GM21447 (cell line): ENCODE measurements around the gene RGS6.

Experiments
- ATAC-seq: cut with Tn5 transposase; IDR thresholded peaks from one replicate; pipeline ENCODE4 v1.9.1; 2021; ENCODE audit not compliant: unreplicated experiment

The RGS6 gene

DNA sequence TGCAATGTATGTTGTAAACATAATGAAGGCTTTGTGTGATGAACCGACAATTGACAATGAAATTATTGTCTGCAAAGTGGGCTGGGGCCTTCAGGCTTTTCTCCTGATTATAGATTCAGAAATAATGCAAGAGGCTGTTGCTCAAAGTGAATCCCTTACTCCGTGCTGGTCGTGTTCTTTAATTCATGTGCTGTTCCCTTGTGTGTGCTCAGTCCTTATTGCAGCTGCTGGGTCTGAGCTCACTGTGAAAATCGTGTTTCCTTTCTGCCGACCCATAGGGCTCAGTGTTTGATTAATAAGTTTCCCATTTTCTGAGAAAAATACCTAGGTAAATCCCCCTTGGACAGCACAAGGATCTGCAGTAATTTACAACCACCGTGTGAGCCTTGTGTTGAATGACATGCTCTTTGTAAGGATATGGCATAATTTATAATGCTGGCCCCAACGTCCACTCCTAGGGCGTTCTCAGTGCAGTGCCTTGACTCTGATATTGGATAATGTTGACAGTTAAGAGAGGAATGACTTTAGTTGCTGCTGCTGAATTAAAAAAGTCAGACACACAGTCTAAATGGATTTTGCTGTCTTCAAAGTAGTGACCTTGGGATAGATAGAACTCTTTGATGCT lies 81.6 kb downstream of the RGS6 start:
- no peak for ATAC-seq

DNA sequence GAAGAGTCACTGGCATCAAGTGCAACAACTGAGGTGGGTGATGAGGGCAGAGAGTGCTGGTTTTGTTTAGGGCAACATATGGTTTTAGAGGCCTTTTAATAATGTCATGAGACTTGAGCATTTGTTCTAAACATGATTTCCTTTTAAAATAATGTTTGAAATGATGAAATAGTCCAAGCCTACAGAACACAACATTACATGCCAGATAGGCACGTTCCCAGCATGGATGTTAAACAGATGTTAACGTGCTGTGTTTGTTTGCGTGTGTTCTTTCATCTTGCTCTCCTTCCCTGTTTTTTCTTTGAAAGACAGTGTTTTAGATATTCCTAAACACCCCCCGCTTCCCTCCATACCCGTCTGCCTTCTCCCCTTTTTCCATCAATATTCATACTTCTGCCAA lies 82.3 kb downstream of the RGS6 start:
- no peak for ATAC-seq

DNA sequence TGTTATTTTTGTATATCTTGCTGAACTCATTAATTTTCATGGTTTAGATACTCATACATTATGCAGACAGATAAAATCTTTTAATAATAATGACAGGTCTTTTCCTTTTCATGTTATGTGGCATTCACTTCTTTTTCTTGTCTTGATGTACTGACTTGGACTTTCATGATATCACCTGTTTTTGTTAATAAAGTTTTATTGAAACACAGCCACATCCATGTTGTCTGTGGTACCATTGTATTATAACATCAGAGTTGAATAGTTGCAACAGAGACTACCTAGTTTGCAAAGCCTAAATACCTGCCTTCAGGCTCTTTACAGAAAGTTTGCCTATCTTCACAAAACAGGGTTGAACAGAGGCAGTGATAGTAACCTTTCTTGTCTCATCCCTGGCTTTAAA lies 85.1 kb downstream of the RGS6 start:
- ATAC-seq: no peak

DNA sequence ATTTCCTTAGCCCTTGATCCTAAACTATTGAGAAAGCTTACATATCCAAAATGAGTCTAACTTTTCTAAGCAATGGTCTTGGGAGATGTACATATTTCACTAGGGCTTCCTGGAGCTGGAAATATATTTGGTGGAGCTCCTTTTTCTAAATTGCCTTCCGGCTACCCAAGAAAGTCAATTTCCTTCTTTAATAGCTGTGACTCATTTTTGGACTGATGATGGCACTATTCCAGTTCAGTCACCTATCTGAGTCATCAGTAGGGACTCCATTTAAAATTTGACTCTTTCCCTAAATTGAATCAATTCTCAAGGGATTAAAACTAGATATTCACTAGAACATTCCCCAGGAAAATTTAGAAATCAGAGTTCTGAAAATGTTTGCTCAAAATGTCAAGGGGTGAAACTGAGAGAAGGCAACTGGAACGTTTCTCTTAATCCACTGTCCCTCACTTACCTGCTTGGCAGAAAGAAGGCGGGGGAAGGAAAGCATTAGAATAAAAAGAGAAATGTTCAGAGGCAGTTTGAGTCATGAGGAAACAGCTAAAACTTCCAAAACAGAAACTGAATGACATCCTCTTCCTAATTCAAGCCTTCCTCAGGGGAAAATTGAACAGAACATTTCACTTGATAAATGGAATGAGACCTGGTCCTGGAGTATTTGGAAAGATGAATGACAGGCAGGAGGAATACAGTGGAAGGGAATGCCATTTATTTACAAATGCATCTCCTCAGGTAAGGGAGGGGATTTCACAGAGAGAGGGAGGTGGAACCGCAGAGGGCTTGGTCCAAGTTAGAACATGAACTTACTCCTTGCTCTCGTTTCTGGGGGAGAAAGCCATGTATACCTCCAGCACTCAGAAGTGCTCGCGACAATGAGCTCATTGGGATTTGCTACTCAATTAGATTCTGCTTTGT lies 91.2 kb downstream of the RGS6 start:
- ATAC-seq: no peak

DNA sequence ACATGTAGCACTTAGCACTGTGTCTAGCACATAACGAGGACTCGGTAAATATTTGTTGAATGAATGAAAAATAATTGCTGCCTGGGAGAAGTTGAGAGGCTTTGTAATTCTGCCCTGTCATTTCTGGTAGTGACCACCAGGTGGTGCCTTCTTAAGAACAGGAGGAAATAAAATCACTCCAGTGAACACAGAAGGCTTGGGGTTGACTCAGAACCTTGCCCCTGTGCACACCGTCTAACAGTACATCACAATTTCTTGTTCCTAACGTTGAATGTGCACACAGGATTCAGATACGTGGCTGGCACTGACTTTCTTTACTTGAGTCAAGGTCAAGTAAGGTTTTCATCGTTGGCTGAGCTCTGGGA lies 91.8 kb downstream of the RGS6 start:
- ATAC-seq: no peak

DNA sequence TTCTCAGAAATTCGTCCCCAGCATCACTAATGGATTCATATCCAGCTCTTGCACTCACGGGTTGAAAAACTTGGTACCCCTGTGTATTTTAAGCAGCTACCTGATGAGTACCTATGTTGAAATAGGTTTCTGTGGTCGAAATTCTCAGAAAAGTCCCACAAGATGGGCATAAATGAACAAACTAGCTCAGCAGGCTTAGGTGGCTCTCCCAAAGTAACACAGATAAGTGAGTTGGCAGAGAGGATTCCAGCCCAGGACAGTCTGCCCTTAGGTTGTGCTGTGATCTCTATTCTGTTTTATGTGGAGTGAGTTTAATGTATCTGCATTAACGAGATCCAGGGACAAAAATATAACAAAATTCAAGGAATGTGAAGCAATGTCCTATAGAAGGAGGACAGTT lies 92.3 kb downstream of the RGS6 start:
- ATAC-seq: no peak

DNA sequence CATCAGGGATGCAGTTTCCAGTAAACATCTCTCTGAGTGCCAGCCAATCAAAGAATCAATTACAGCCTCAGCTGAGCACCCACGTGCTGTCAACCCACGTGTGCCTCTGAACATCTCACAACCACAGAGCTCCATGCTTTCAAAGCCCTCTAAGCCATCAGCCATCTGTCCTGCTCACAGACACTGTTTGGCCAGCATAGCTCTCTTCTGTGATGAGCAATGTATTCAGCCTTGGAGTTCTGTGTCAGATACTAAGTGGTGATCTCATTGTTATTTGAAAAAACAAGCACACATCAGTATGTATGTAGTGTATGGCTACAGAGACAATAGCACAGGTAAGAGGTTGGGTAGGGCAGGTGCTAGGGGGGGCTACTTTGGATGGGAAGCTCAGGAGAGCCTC lies 94.3 kb downstream of the RGS6 start:
- ATAC-seq: no peak

DNA sequence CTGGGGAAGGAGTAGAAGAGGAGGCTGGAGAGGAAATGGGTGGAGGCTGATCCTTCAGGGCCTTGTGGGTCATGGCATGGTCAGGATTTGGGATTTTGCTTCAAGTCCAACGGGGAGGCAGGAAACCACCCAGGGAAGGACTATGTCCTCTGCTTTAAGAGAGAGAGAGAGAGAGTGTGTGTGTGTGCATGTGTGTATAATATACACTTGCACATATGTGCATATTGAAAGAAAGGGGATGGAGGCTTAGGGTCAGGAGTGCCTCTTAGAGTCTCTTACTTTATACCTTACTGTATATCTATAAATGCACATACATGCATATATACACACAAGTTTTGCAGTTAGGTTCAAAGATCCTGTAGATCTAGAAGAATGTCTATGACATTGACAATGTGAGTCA lies 94.8 kb downstream of the RGS6 start:
- ATAC-seq: no peak

DNA sequence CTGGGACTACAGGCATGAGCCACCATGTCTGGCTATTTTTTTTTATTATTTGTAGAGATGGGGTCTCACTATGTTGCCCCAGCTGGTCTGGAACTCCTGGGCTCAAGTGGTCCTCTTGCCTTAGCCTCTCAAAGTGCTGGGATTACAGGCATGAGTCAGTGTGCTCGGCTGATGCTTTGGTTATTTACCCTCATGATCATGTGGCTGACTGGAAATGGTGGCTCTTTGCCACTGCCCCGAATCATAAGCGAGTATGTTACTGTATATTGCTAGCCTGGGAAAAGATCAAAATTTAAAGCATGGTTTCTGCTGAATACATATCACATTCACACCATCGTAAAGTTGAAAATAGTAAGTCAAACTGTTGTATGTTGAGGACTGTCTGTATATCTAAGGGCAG lies 101.1 kb downstream of the RGS6 start:
- ATAC-seq: no peak

DNA sequence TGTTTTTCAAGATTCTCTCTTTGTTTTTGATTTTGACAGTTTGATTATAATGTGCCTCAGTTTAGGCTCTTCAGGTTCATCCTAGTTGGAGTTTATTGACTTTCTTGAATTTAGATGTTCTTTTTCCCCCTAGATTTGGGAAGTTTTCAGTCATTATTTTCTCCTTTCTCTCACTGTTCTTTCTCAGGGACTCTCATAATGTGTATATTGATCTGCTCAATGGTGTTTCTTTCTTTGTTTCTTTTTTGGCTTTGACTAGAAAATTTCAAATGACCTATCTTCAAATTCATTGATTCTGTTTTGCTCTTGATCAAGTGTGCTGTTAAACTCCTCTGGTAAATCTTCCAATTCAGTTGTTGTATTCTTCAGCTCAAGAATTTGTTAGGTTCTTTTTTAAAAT lies 108.3 kb downstream of the RGS6 start:
- no peak for ATAC-seq

DNA sequence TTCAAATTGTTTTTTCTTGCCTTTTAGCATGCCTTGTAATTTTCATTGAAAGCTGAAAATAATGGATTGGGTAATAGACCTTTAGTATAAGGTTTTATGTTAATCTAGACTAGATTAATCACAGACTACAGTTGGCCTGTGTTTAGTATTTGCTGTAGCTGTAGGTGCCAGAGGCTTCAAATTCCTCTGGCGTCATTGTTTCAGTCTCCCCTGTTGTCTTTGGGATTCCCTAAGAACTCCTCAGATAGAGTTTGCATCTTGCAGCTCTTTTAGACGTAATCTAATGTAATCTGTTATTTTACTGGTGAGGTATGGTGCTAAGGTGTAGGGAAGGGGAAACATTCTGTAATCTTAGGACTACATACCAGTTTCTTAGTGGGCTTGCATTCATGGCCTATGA lies 113.0 kb downstream of the RGS6 start:
- no peak for ATAC-seq

DNA sequence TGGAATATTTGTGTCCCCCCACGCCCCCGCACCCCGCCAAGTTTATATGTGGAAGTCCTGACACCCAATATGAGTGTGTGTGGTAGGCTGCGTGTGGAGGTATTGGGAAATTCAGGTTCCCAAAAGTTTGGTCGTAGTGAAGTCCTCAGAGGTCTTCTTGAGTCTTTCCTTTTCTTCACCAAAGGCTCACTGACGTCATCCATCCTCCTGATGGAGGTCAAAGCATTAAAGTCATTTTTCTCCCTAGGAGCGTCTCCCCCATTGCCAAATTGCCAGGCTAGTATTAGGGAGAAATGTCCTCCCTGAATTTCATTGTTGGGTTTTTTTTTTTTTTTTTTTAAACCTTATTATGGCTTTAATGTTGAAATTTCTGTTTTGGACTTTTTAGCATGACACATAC lies 113.7 kb downstream of the RGS6 start:
- ATAC-seq: no peak

DNA sequence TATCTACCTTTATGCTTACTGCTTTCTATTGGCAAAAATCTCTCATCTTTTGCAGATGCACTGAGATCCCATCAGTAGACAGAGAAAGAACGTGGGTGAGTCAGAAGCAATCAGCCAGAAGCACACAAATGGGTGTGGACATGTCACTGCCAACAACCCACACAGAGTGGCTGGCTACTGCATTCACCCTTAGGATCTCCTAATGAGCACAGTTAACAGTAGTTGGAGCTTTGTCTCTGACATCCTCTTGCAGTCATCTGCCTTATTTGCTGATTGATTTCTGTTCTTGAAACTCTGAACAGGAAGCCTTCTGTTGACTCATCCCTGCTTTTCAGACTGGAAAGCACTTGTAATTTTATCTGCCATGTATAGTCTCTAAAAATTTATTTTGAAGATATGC lies 117.2 kb downstream of the RGS6 start:
- ATAC-seq: no peak

DNA sequence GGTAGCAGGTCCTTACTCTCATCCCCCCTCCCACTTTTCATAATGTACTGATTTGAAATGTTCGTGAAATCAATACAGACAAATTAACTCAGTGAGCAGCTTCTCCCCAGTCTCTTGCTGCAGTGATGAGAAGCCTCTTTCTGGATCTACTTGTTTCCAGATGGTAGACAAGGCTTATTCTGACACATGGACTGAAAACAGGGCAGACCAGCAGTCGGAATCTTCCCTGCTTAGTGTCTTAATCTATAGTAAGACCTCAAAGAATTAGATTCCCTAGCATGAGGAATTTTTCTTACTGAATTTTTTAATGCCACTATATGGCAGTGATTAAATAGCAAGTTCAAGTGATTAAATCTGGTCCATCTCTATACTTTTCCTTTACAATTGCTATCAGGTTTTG lies 120.1 kb downstream of the RGS6 start:
- no peak for ATAC-seq

DNA sequence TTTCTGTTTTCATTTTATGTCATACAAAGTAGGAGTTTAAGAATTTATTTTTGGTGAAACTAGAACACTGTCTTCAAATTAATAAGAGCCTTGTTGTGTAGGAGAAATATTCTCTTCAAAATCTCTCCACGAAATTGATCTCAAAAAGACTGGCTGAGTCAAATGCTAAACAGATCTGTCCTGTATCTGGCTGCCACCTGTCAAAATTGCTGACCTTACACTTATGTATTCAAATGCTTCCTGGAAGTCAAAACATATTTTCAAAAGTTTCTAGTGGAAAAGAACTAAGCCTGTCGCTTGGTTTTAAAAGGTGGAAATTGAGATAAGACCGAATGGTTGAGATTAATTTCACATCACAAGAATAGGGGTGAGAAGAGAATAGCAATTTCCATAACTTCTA lies 121.4 kb downstream of the RGS6 start:
- no peak for ATAC-seq

DNA sequence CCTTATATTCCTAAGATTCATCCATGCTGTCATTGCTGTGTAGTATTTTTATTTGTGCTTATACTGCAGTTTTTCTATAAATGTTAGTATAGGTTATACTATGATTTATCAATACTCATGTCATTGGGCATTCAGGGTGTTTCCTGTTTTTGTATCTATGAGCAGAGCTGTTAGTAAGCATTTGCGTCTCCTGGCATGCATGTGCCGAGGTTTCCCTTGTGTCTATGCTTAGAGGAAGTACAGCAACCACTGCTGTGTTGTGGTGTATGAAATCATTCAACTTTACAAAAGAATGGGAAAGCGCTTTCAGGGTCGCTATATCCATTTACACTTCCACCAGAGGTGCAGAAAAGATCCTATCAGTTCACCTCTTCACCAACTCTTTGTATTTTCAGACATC lies 122.7 kb downstream of the RGS6 start:
- no peak for ATAC-seq

DNA sequence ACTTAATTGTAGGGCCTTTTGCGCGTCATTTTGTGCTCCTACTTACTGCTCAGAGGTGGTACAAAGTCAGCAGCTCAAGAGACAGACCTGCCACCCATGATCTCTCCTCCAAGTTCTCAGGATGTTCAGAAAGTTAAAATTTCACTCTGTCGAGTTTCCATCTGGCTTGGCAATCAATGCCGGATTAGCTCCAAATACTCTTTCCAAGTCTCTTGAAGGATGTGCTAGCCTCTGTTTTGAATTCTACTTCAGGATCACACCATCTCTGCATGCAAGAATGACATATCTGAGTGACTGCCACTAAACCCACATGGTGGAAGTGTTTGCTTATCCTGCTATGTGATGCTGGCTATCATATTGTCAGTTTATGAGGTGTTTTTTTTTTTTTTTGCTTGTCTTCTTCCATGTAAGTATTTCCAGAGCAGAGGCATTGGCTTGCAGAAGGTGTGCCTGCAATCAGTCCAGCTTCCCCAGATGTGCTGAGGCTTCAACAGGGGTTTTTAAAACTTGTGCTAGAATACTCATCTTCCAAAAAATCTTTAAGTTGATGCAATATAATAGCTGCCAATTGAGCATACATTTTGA lies 125.6 kb downstream of the RGS6 start:
- no peak for ATAC-seq

DNA sequence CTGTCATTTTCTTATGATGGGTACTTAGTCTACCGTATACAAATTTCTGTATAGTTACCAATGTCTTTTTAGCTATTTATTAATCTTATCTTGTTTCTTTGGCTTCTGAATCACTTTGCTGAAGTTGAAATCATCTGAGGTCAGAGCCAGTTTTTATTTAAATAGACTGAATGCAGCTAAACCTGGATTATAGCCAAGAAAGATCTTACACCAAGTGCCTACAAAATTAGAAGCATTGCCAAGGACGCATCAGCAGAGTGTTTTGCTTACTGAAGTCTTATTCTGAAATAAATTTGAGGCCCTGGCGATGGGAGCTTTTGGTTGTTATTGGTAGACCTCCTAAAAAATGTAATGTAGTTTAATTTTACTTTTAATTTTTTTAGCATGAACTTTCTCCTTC lies 128.2 kb downstream of the RGS6 start:
- ATAC-seq: no peak

DNA sequence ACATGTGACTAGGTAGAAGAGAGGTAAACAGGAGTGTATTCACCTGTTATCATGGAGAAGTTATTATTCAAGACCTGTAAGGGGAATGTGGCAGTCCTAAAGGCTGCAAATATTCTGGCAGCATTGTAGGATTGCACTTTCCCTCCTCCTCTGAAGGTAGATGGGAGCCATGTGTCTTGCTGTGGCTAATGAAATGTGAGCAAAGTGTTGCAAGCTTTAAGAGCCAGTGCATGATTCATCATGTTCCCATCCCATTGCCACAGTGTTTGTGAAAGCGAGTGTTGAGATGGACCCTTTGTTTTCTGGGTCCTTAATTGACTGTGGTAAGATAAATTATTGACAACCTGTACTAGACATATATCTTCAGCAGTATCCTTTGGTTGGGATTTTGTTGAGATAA lies 128.7 kb downstream of the RGS6 start:
- no peak for ATAC-seq

DNA sequence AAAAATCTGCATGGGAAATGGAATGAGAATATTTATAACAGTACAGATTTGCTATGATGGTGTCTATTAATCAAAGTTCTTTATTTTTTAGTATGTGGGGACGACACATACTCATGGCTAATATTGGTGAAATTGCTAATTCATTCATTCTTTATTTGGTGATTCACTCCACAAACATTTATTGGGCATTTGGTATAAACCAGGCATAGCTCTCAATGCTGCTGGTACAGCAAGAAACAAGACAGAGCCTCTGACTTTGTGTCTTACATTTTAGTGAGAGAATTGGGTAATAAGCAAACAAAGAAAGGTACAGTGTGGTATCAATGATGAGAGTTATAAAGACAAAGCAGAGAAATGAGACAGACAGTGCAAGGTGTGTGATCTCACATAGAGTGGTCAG lies 129.5 kb downstream of the RGS6 start:
- ATAC-seq: no peak

DNA sequence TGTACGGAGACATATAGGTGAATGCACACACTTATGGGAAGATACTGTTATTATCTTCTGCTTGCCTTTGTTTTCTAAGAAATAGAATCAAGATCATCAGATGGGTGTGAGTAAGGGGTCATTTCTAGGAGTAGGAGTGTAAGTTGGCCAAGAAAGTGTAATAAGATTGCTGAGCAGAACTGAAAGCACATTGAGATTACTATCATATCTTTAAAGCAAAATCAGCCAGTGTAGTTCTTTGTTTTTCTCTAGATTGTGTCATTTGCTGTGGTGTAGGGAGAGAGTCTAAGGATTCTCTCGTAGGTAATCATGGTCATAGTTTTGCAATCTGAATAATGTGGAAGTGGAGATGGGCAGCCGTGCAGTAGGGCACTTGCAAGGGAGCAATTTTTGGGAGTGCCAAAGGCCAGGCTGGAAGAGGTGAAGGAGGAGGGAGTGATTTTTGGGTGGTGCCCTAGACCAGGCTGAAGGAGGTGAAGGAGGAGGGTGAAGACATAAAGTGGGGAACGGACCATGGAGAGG lies 131.6 kb downstream of the RGS6 start:
- no peak for ATAC-seq

DNA sequence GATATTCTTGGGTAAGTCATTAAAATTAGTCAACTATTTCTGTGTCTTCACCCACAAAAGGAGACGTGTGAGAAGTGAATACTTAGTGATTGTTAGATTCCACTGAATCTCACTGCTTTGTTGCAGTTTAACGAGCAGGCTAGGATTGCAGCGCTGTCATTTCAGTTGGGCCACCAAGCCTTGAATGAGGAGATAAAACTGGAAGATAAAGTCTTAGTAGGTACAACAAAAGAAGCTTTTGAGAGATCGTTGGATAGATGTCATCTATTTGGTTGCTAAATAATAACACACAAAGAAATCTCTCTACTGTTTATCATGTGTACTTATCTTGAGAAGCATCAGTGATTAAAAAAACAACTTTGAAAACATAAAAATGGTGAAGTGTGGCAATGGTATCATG lies 132.3 kb downstream of the RGS6 start:
- no peak for ATAC-seq
